ENCODE results near the gene ZNF420. TPM values are rescaled to one million over a fixed set of nuclear protein-coding genes. Genes with fewer than 3 reads are reported as not detected.

The ZNF420 gene
- total and polyA plus RNA-seq, 2 of the 13 experiments (the other 11 are each of a cell fraction or from before 2014, with no cell fraction given) = 1.4 to 6.6 TPM

GRCh38 chr19:37172368-37173366 lies 94.4 kb downstream of the ZNF420 start, which contains the start of gene ZNF585A (continued):
- TF ChIP-seq, protein P1, sequence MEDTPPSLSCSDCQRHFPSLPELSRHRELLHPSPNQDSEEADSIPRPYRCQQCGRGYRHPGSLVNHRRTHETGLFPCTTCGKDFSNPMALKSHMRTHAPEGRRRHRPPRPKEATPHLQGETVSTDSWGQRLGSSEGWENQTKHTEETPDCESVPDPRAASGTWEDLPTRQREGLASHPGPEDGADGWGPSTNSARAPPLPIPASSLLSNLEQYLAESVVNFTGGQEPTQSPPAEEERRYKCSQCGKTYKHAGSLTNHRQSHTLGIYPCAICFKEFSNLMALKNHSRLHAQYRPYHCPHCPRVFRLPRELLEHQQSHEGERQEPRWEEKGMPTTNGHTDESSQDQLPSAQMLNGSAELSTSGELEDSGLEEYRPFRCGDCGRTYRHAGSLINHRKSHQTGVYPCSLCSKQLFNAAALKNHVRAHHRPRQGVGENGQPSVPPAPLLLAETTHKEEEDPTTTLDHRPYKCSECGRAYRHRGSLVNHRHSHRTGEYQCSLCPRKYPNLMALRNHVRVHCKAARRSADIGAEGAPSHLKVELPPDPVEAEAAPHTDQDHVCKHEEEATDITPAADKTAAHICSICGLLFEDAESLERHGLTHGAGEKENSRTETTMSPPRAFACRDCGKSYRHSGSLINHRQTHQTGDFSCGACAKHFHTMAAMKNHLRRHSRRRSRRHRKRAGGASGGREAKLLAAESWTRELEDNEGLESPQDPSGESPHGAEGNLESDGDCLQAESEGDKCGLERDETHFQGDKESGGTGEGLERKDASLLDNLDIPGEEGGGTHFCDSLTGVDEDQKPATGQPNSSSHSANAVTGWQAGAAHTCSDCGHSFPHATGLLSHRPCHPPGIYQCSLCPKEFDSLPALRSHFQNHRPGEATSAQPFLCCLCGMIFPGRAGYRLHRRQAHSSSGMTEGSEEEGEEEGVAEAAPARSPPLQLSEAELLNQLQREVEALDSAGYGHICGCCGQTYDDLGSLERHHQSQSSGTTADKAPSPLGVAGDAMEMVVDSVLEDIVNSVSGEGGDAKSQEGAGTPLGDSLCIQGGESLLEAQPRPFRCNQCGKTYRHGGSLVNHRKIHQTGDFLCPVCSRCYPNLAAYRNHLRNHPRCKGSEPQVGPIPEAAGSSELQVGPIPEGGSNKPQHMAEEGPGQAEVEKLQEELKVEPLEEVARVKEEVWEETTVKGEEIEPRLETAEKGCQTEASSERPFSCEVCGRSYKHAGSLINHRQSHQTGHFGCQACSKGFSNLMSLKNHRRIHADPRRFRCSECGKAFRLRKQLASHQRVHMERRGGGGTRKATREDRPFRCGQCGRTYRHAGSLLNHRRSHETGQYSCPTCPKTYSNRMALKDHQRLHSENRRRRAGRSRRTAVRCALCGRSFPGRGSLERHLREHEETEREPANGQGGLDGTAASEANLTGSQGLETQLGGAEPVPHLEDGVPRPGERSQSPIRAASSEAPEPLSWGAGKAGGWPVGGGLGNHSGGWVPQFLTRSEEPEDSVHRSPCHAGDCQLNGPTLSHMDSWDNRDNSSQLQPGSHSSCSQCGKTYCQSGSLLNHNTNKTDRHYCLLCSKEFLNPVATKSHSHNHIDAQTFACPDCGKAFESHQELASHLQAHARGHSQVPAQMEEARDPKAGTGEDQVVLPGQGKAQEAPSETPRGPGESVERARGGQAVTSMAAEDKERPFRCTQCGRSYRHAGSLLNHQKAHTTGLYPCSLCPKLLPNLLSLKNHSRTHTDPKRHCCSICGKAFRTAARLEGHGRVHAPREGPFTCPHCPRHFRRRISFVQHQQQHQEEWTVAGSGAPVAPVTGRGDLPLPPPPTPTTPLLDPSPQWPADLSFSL (CRISPR knock-in tag; IDR thresholded peaks at IDR 0.05) = no peak
- TF ChIP-seq, protein P2, sequence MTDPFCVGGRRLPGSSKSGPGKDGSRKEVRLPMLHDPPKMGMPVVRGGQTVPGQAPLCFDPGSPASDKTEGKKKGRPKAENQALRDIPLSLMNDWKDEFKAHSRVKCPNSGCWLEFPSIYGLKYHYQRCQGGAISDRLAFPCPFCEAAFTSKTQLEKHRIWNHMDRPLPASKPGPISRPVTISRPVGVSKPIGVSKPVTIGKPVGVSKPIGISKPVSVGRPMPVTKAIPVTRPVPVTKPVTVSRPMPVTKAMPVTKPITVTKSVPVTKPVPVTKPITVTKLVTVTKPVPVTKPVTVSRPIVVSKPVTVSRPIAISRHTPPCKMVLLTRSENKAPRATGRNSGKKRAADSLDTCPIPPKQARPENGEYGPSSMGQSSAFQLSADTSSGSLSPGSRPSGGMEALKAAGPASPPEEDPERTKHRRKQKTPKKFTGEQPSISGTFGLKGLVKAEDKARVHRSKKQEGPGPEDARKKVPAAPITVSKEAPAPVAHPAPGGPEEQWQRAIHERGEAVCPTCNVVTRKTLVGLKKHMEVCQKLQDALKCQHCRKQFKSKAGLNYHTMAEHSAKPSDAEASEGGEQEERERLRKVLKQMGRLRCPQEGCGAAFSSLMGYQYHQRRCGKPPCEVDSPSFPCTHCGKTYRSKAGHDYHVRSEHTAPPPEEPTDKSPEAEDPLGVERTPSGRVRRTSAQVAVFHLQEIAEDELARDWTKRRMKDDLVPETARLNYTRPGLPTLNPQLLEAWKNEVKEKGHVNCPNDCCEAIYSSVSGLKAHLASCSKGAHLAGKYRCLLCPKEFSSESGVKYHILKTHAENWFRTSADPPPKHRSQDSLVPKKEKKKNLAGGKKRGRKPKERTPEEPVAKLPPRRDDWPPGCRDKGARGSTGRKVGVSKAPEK (CRISPR knock-in tag; IDR thresholded peaks at IDR 0.05; ENCODE audit: borderline replicate concordance) = no peak
- peak; percentile 75 for TF ChIP-seq XRCC5 (optimal IDR thresholded peaks at IDR 0.05; ENCODE audit: low read length)
- TF ChIP-seq MXI1 (IDR thresholded peaks at IDR 0.05; ENCODE audit: borderline replicate concordance, low read depth, low read length) = peak; percentile 70; the same call in 1 of the 3 replicates
- no peak for TF ChIP-seq ARID2 (CRISPR knock-in tag; IDR thresholded peaks at IDR 0.05; ENCODE audit: borderline replicate concordance)
- TF ChIP-seq ZSCAN9 (CRISPR knock-in tag; IDR thresholded peaks at IDR 0.05; ENCODE audit: borderline replicate concordance) = peak; percentile 74; the same call in 1 of the 2 replicates
- TF ChIP-seq KLF12 (CRISPR knock-in tag; IDR thresholded peaks at IDR 0.05; ENCODE audit: borderline replicate concordance) = no peak
- no peak for TF ChIP-seq HNRNPUL1 (IDR thresholded peaks at IDR 0.05; ENCODE audit: low read depth, low read length)
- no peak for TF ChIP-seq U2AF2 (IDR thresholded peaks at IDR 0.05; ENCODE audit: low read depth, low read length)
- TF ChIP-seq RAD51 (IDR thresholded peaks at IDR 0.05; ENCODE audit: borderline replicate concordance) = no peak
- peak; percentile 52; the same call in 1 of the 2 replicates for TF ChIP-seq ZNF430 (CRISPR knock-in tag; IDR thresholded peaks at IDR 0.05)
- peak; percentile 70; the same call in 1 of the 2 replicates for TF ChIP-seq ZNF556 (CRISPR knock-in tag; IDR thresholded peaks at IDR 0.05; ENCODE audit: borderline replicate concordance)
- TF ChIP-seq ETS1 (CRISPR knock-in tag; IDR thresholded peaks at IDR 0.05) = no peak
- peak; percentile 54 for TF ChIP-seq POGZ (CRISPR knock-in tag; IDR thresholded peaks at IDR 0.05)
- TF ChIP-seq SP140L (CRISPR knock-in tag; IDR thresholded peaks at IDR 0.05; ENCODE audit: borderline replicate concordance) = no peak
- TF ChIP-seq ELF4 (CRISPR knock-in tag; IDR thresholded peaks at IDR 0.05; ENCODE audit: borderline replicate concordance) = no peak
- 0 out of 2 replicates have a peak, but pooled peaks have one; percentile 41 for TF ChIP-seq TOPORS (CRISPR knock-in tag; IDR thresholded peaks at IDR 0.05)
- TF ChIP-seq MTF1 (CRISPR knock-in tag; IDR thresholded peaks at IDR 0.05) = no peak

All from HepG2 (cell line).